IMR-90 (cell line): Measurements from ENCODE around the gene FAM120A.

Experiments used
- BHLHE40 ChIP-seq: fragments of 150-350 bp; IDR thresholded peaks from 2 replicates; pipeline ENCODE4 v1.6.1; 2016; ENCODE audit warnings: mild to moderate bottlenecking, low read depth, low read length
- CTCF ChIP-seq: conservative IDR thresholded peaks from 2 replicates; pipeline ENCODE4 v1.5.1; 2012; ENCODE audit warnings: mild to moderate bottlenecking, low read depth, low read length, improper control_type of control experiment
- MAZ ChIP-seq: IDR thresholded peaks from 2 replicates; pipeline ENCODE4 v1.6.1; 2012; ENCODE audit warnings: low read depth, mild to moderate bottlenecking, low read length, improper control_type of control experiment, moderate library complexity, borderline replicate concordance
- POLR2A ChIP-seq: IDR thresholded peaks from 2 replicates; pipeline ENCODE4 v1.6.1; 2012; ENCODE audit warnings: mild to moderate bottlenecking, low read depth, low read length
- RCOR1 ChIP-seq: IDR thresholded peaks from 2 replicates; pipeline ENCODE4 v1.6.1; 2012; ENCODE audit warnings: mild to moderate bottlenecking, low read length, improper control_type of control experiment; ENCODE audit not compliant: insufficient replicate concordance

DNA sequence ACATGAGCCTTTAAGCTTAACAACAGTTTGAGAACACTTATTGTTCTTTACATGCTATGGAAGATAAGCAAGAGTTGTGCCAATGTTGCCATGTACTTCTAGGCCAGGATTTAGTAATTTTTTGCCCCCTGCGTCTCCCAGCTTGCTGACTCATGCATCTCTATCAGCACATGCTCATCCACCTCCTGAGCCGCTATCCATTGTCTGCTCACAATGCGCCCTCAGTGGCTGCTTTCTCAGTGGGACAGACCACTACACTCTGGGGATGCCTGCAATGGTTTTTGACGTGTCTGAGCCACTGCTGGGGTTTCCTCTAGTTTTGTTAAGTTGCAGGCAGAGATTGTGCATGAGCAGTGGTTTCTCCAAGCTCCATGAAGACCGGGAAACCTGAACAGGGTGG, 74.0 kb downstream of the FAM120A start:
- TF ChIP-seq CTCF (no peak), MAZ (no peak), RCOR1 (no peak), BHLHE40 (no peak), POLR2A (no peak)
